ENCODE data around the gene RNF141. TPM values are rescaled to one million over a fixed set of nuclear protein-coding genes. Genes with fewer than 3 reads are reported as not detected.

Gene RNF141
- total RNA-seq, 2 experiments from 2014 or later: 19.4 to 20.8 TPM

DNA sequence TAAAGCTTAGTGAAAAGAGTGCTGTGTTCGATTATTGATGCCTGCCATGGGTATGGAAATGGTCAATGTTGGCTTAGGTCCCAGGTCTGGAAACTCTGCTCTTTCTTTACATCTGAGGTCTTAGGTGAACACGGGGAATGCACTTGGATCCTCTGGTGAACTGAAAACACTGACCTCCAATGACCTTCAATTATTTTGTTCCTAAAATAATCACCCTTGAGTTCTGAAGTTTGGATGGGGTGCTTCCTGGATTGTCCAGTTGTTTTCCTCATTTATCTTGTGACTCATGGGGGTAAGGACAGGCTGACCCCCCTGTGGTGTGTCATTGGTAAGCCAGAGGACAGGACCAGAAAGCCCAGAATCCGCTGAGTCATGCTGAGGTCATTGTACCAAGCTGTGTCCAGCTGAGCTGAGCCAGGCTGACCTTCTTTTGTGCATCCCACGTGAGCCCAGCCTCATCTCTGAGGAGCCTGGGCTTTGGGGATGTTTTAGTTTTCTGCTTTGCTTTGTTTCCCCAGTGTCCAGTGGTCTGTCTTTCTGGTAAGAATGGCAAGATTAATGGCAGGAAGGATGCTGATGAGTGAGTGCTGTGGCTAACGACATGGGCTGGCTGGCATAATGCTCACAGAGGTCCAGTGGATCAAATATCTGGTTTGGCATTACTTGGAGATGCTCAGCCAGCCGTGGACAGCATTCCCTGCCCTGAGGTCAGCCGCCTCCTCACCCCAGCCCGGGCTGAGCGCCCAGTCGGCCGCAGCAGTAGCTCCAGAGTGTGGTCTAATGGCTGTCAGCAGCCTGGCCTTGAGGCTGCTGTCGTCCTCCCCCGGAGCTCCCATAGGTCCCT is 50.4 kb downstream of the RNF141 start:
- peaks cover 24% of the 10 kb centered on the region for H3K4me1 Mint-ChIP-seq (ENCODE audit: low read depth)
- no peaks in the 10 kb centered on the region for H3K27me3 Mint-ChIP-seq
- CTCF ChIA-PET: interaction anchor here (1.1 to 1.3 kb wide), 4 partner anchors 26 to 77 kb away, joined by 3 to 4 read pairs (median 4); partner anchors contain the start of gene RNF141
- H3K27ac Mint-ChIP-seq: peak overlapping the region; percentile 73
- DNase-seq: no peak
- peaks cover 29% of the 10 kb centered on the region for H3K36me3 Mint-ChIP-seq (ENCODE audit: low read depth)
- TF ChIP-seq, protein P1, sequence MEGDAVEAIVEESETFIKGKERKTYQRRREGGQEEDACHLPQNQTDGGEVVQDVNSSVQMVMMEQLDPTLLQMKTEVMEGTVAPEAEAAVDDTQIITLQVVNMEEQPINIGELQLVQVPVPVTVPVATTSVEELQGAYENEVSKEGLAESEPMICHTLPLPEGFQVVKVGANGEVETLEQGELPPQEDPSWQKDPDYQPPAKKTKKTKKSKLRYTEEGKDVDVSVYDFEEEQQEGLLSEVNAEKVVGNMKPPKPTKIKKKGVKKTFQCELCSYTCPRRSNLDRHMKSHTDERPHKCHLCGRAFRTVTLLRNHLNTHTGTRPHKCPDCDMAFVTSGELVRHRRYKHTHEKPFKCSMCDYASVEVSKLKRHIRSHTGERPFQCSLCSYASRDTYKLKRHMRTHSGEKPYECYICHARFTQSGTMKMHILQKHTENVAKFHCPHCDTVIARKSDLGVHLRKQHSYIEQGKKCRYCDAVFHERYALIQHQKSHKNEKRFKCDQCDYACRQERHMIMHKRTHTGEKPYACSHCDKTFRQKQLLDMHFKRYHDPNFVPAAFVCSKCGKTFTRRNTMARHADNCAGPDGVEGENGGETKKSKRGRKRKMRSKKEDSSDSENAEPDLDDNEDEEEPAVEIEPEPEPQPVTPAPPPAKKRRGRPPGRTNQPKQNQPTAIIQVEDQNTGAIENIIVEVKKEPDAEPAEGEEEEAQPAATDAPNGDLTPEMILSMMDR (IDR thresholded peaks at IDR 0.05): no peak
- H3K9me3 Mint-ChIP-seq: no peaks in the 10 kb centered on the region
- intact Hi-C loops (cut with micrococcal nuclease): no loop called here
- POLR2A ChIA-PET: no interaction called here
- H3K4me3 Mint-ChIP-seq: no peak overlapping the region
- no peak for ATAC-seq

DNA sequence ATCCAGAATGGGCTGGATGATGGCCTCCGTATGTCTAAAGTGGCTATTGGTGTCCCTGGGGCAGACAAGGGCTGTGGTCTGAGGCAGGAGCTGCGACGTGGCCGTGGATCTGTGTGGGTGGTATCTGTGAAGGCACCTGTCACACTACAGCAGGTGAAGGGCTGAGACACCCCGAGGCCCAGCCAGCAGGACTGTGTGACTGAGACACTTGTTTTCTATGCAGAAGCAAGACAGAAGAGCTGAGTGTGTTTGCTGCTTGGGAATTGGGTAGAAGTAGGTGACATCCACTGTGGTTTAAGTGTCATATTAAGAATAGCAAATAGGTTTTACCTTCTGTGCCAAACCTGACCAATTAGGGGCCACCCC is 51.0 kb downstream of the RNF141 start:
- H3K4me1 Mint-ChIP-seq (ENCODE audit: low read depth): peaks cover 24% of the 10 kb centered on the region
- H3K27me3 Mint-ChIP-seq: no peaks in the 10 kb centered on the region
- DNase-seq: peak; percentile 32
- POLR2A ChIA-PET: no interaction called here
- H3K9me3 Mint-ChIP-seq: no peaks in the 10 kb centered on the region
- peak; percentile 61 for ATAC-seq
- TF ChIP-seq, protein P1 (IDR thresholded peaks at IDR 0.05): no peak
- no peak overlapping the region for H3K4me3 Mint-ChIP-seq
- CTCF ChIA-PET: interaction anchor here (1.1 kb wide), 2 partner anchors 26 to 39 kb away, joined by 3 read pairs; no protein-coding TSS in a partner anchor
- H3K36me3 Mint-ChIP-seq (ENCODE audit: low read depth): peaks cover 29% of the 10 kb centered on the region
- peak overlapping the region; percentile 73 for H3K27ac Mint-ChIP-seq
- intact Hi-C loops (cut with micrococcal nuclease): no loop called here

DNA sequence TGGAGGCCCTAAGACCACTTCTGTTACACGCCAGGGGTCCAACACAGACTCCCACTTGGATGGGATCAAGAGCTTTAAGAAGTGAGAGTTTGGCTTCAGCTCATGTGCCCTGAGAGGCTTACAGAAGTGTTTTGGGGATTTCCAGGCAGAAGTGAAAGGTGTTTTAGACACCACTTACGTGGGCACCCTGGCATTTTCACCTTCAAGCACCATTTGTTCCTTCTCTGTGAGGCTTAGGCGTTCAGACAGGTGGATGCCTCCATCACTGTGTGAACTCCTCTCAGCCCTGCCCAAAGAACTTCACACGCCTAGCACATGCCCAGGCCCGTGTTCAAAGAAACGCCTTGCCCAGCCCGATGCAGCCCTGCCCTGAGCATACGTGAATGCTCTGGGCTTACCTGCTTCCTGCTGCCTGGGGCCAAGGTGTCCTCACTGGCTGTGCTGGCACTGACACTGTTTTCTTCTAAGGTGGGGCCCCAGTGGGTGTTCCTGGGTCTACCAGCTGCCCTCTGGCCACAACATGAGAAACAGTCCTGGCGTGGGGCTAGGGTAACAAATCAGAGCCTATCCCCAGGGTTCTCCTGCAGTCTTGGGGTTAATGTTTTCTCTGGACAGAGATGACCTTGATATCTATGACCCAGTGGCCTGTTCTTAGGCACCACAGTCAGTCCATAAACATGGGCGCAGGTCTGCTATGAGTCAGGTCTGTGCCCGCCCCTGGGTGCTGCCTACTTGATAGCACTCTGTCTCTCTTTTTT is 51.9 kb downstream of the RNF141 start:
- peaks cover 27% of the 10 kb centered on the region for H3K36me3 Mint-ChIP-seq (ENCODE audit: low read depth)
- H3K4me1 Mint-ChIP-seq (ENCODE audit: low read depth): peaks cover 24% of the 10 kb centered on the region
- H3K27ac Mint-ChIP-seq: peak overlapping the region; percentile 64
- ChIA-PET CTCF (interaction anchor here (1.0 to 1.4 kb wide), 5 partner anchors 34 to 122 kb away, joined by 3 to 9 read pairs (median 7); partner anchors contain the start of genes AMPD3 and RNF141), POLR2A (interaction anchor here (0.5 to 0.7 kb wide), 2 partner anchors 14 to 23 kb away, joined by 3 read pairs; no protein-coding TSS in a partner anchor)
- H3K4me3 Mint-ChIP-seq: no peak overlapping the region
- intact Hi-C loops (cut with micrococcal nuclease): no loop called here
- no peaks in the 10 kb centered on the region for H3K27me3 Mint-ChIP-seq
- no peaks in the 10 kb centered on the region for H3K9me3 Mint-ChIP-seq
- DNase-seq (peak; percentile 11), ATAC-seq (peak; percentile 47)
- TF ChIP-seq, protein P1 (IDR thresholded peaks at IDR 0.05): no peak

DNA sequence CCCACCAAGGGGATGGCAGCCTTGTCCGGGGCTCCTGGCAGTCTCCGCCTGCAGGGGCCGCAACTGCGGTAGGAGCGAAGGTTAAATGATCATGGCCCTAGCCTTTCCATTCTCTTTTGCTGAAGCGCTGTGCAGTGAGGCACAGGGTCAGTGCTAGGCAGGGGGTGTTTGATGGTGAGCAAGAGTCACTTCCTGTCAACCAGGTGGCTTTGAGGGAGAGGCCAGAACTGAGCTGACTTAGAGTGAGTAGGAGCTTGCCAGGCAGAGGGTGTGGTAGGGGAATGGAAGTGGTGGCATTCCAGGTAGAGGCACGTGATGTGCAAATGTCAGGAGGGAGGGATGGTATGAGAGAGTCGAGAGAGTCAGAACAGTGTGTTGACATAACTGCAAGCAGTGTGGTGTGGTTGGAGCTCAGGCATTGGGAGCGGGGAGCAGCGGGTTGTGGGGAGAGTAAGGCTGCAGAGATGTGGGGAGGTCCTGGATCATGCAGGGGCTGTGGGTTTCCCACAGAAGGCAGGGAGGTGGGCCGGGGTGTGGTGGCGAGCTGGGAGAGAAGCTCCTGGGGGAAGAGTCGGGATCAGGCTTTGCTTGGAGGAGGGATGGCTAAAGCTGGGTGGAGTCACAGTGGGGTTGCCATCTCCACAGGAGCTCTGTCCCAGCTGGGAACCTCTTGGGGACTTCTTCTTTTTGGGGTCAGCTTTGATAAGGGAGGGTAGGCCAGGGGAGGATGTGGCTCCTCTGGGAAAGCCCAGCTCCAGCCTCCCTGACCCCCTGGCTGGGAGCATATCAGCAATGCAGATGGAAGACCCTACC is 52.7 kb downstream of the RNF141 start:
- ATAC-seq: peak; percentile 64
- no peak overlapping the region for H3K4me3 Mint-ChIP-seq
- POLR2A ChIA-PET: interaction anchor here (0.7 kb wide), 1 partner anchor 24 kb away, joined by 3 read pairs; no protein-coding TSS in a partner anchor

More for the DNA sequence above, 52.7 kb downstream of the RNF141 start:
- DNase-seq: peak; percentile 37
- CTCF ChIA-PET: interaction anchor here (1.0 to 1.4 kb wide), 5 partner anchors 33 to 121 kb away, joined by 3 to 9 read pairs (median 7); partner anchors contain the start of genes AMPD3 and RNF141
- Mint-ChIP-seq H3K27me3 (no peaks in the 10 kb centered on the region), H3K4me1 (ENCODE audit: low read depth) (peaks cover 24% of the 10 kb centered on the region), H3K27ac (peak overlapping the region; percentile 64), H3K9me3 (no peaks in the 10 kb centered on the region), H3K36me3 (ENCODE audit: low read depth) (peaks cover 24% of the 10 kb centered on the region)
- intact Hi-C loops (cut with micrococcal nuclease): no loop called here
- TF ChIP-seq, protein P1 (IDR thresholded peaks at IDR 0.05): no peak
